Panc1 (cell line): ENCODE measurements around the gene NAT9.

Experiments used
- CTCF ChIP-seq: fragments of 450-650 bp; IDR thresholded peaks from 2 replicates; pipeline ENCODE4 v1.5.1; 2017; ENCODE audit warnings: mild to moderate bottlenecking
- REST ChIP-seq, 2 experiments: IDR thresholded peaks; 2 replicates each; pipeline ENCODE4 v1.6.1; 2011 to 2012; ENCODE audit warnings: low read depth in 2 of 2, control low read depth in 1 of 2, low read length in 1 of 2, mild to moderate bottlenecking in 1 of 2, moderate library complexity in 1 of 2; ENCODE audit not compliant: insufficient read depth in 1 of 2
- TCF7L2 ChIP-seq: IDR thresholded peaks from 2 replicates; pipeline ENCODE4 v1.6.1; 2011; ENCODE audit warnings: mild to moderate bottlenecking, low read depth, low read length, inconsistent platforms

GRCh38 chr17:74742153-74742515 is 34.0 kb downstream of the NAT9 start:
- TF ChIP-seq TCF7L2, result no peak
- no peak for TF ChIP-seq CTCF
- no peak for TF ChIP-seq REST (IDR thresholded peaks at IDR 0.05; ENCODE audit: insufficient read depth in 1 of 2, low read depth in 2 of 2, low read length in 1 of 2)
